Spleen (tissue), 11 donors: Measurements from ENCODE around the gene SDK1. TPM values are rescaled to one million over a fixed set of nuclear protein-coding genes. Genes with fewer than 3 reads are reported as not detected.

Experiments
- DNase-seq: peaks from one replicate; pipeline ENCODE4 v3.0.0-alpha.2; 2020
- H3K27ac ChIP-seq, 8 donors: fragments of 200-600 bp; sonication (generic) in 7 of 8; 1 replicate in 4 of 8; 2 replicates in 4 of 8; pipeline versions ENCODE4 v1.5.0 to v1.8.0; 2016 to 2021; ENCODE audit warnings: inconsistent platforms in 4 of 8, mild to moderate bottlenecking in 4 of 8, moderate library complexity in 1 of 8
- H3K27me3 ChIP-seq, 7 donors: fragments of 200-600 bp; sonication (generic) in 6 of 7; replicated peaks in 1 of 7; 1 replicate in 4 of 7; 2 replicates in 3 of 7; pipeline versions ENCODE4 v1.5.0 to v1.8.0; 2016 to 2021; ENCODE audit warnings: inconsistent platforms in 3 of 7, mild to moderate bottlenecking in 1 of 7
- H3K36me3 ChIP-seq, 6 donors: fragments of 200-600 bp; sonication (generic) in 5 of 6; 1 replicate in 4 of 6; 2 replicates in 2 of 6; pipeline versions ENCODE4 v1.5.0 to v1.8.0; 2016 to 2021; ENCODE audit warnings: inconsistent platforms in 2 of 6
- H3K4me1 ChIP-seq, 6 donors: fragments of 200-600 bp; sonication (generic) in 5 of 6; 1 replicate in 3 of 6; 2 replicates in 3 of 6; pipeline versions ENCODE4 v1.5.0 to v1.8.0; 2016 to 2021; ENCODE audit warnings: inconsistent platforms in 3 of 6
- H3K4me3 ChIP-seq, 8 donors: fragments of 200-600 bp; sonication (generic) in 7 of 8; 1 replicate in 4 of 8; 2 replicates in 4 of 8; pipeline versions ENCODE4 v1.5.0 to v1.8.0; 2016 to 2021; ENCODE audit warnings: inconsistent platforms in 4 of 8, mild to moderate bottlenecking in 4 of 8, moderate library complexity in 2 of 8
- H3K9me3 ChIP-seq, 8 donors: fragments of 200-600 bp; sonication (generic) in 7 of 8; 1 replicate in 4 of 8; 2 replicates in 4 of 8; pipeline versions ENCODE4 v1.5.0 to v1.8.0; 2016 to 2021; ENCODE audit warnings: inconsistent platforms in 4 of 8
- CTCF ChIP-seq, 11 experiments: fragments of 200-600 bp in 7 of 11; fragments of 450-650 bp in 4 of 11; sonication (generic) in 4 of 11; IDR thresholded peaks in 8 of 11; conservative IDR thresholded peaks in 3 of 11; 1 replicate in 7 of 11; 2 replicates in 4 of 11; pipeline versions ENCODE4 v1.4.0 to v1.8.0; 2016 to 2021; ENCODE audit warnings: antibody characterized with exemption in 11 of 11, inconsistent platforms in 4 of 11, mild to moderate bottlenecking in 1 of 11
- POLR2A ChIP-seq, 3 donors: fragments of 450-650 bp; IDR thresholded peaks; one replicate each; pipeline ENCODE4 v1.5.1; 2017; ENCODE audit warnings: antibody characterized with exemption in 3 of 3, mild to moderate bottlenecking in 1 of 3
- POLR2AphosphoS5 ChIP-seq, 3 donors: sonication (generic); formaldehyde crosslinking; IDR thresholded peaks; one replicate each; pipeline ENCODE4 v1.5.1; 2017; ENCODE audit warnings: antibody characterized with exemption in 3 of 3
- WGBS, 5 donors: extraction: QIAGEN DNeasy Blood & Tissue Kit in 3 of 5; methylation state at CpG; one replicate each; pipeline versions ENCODE4 v1.1.5 to v1.1.7; 2013 to 2018; 5-methylcytosine and 5-hydroxymethylcytosine counted together
- intact Hi-C: fragments of 100-400 bp; cut with DNase I; formaldehyde crosslinking; loops from one replicate; pipeline ENCODE4 v1.15.0; 2023; ENCODE audit warnings: low total_unique reads
- polyA plus RNA-seq, 3 donors: library from polyadenylated mRNA; stranded (reverse); fragments of 200-250 nt; gene quantifications; one replicate each; pipeline ENCODE4 v1.2.1, GENCODE V29; 2013
- total RNA-seq, 7 donors: library from RNA; depleted of rRNA in 3 of 7; stranded (reverse); fragments of >200 nt in 3 of 7; fragmentation: NEBNext Ultra II Directional in 4 of 7; extraction: Animal tissue kit (Norgen Biotek cat#: 25700) in 4 of 7; gene quantifications; one replicate each; pipeline versions ENCODE4 v1.1.0 to v1.2.1, GENCODE V29; 2016 to 2021
- donor health status: healthy with polysubstance abuse.
- donor health status: DM: no; HTN: no; CAD: no; lungs with moderate emphysema.
- donor health status: DM: no; HTN: no; CAD: no.
- donor health status: Bipolar disorder and iron deficiency.
- donor health status: healthy.
- donor health status: DM: no; HTN: no; CAD: no.
- donor health status: DM: yes; HTN: yes; CAD: no.

Gene SDK1
- total and polyA plus RNA-seq, 10 donors: 3.2 to 54.1 (median 35.1) TPM

- H3K4me1 ChIP-seq: no peaks in the 10 kb centered on the region
- H3K36me3 ChIP-seq: peaks cover 0 to 25% (median 1%) of the 10 kb centered on the region in 6 donors
- peaks cover 0 to 11% (median 0%) of the 10 kb centered on the region in 8 donors for H3K9me3 ChIP-seq
- WGBS, 5 donors: 86 to 93% (median 90%) methylated on average over 12 to 15 of the region's 15 CpGs
- no peak for DNase-seq
- H3K27me3 ChIP-seq: no peaks in the 10 kb centered on the region
- TF ChIP-seq POLR2AphosphoS5 (IDR thresholded peaks at IDR 0.05) (no peak), POLR2A (IDR thresholded peaks at IDR 0.05) (no peak), CTCF (IDR thresholded peaks at IDR 0.05 in 8 of 11, conservative IDR thresholded peaks at IDR 0.05 in 3 of 11) (no peak)
- H3K27ac ChIP-seq: no peak overlapping the region
- intact Hi-C loops: no loop called here
- no peak overlapping the region for H3K4me3 ChIP-seq
These were observed 664.8 kb downstream of the SDK1 start for GRCh38 chr7:3965794-3966395.

- 75 to 87% (median 80%) methylated on average over 4 of the region's 4 CpGs for WGBS, 5 donors
- no peak for TF ChIP-seq POLR2A (IDR thresholded peaks at IDR 0.05)
- peaks cover 0 to 18% (median 0%) of the 10 kb centered on the region in 6 donors for H3K36me3 ChIP-seq
- no peaks in the 10 kb centered on the region for H3K9me3 ChIP-seq
- no peaks in the 10 kb centered on the region for H3K27me3 ChIP-seq
- no peak overlapping the region for H3K27ac ChIP-seq
- DNase-seq: no peak
- H3K4me3 ChIP-seq: no peak overlapping the region
- intact Hi-C loops: no loop called here
- H3K4me1 ChIP-seq: no peaks in the 10 kb centered on the region
These were observed 667.2 kb downstream of the SDK1 start for GRCh38 chr7:3968234-3968633.

- Histone ChIP-seq H3K27me3 (no peaks in the 10 kb centered on the region), H3K36me3 (peaks cover 0 to 16% (median 0%) of the 10 kb centered on the region in 6 donors), H3K27ac (no peak overlapping the region), H3K4me1 (no peaks in the 10 kb centered on the region), H3K9me3 (no peaks in the 10 kb centered on the region), H3K4me3 (no peak overlapping the region)
- intact Hi-C loops: no loop called here
- WGBS, 5 donors: 92 to 97% (median 97%) methylated on average over 16 of the region's 16 CpGs
- DNase-seq: no peak
- TF ChIP-seq POLR2A (IDR thresholded peaks at IDR 0.05) (no peak), CTCF (IDR thresholded peaks at IDR 0.05 in 8 of 11, conservative IDR thresholded peaks at IDR 0.05 in 3 of 11) (no peak), POLR2AphosphoS5 (IDR thresholded peaks at IDR 0.05) (no peak)
These were observed 668.2 kb downstream of the SDK1 start for GRCh38 chr7:3969286-3969685.

- Histone ChIP-seq H3K9me3 (no peaks in the 10 kb centered on the region), H3K27ac (no peak overlapping the region), H3K36me3 (peaks cover 0 to 20% (median 0%) of the 10 kb centered on the region in 6 donors), H3K27me3 (no peaks in the 10 kb centered on the region), H3K4me1 (no peaks in the 10 kb centered on the region), H3K4me3 (no peak overlapping the region)
- no peak for TF ChIP-seq POLR2A (IDR thresholded peaks at IDR 0.05)
- TF ChIP-seq POLR2AphosphoS5 (IDR thresholded peaks at IDR 0.05): no peak
- no peak for TF ChIP-seq CTCF (IDR thresholded peaks at IDR 0.05 in 8 of 11, conservative IDR thresholded peaks at IDR 0.05 in 3 of 11)
- no peak for DNase-seq
- WGBS, 5 donors: 91 to 95% (median 92%) methylated on average over 13 of the region's 13 CpGs
- intact Hi-C loops: no loop called here
These were observed 670.3 kb downstream of the SDK1 start for GRCh38 chr7:3971323-3971722.
